NCI-H2081 (cell line): ENCODE data around the gene CBFB.
"Not testable (repeated sequence)": the region's sequence is repeated elsewhere in the genome, so short reads cannot be mapped to it uniquely, and the experiment has no call there.

Source experiments
- DNase-seq, 2 experiments: peaks; one replicate each; lab custom pipeline; 2025; lab: John Stamatoyannopoulos, UW

CBFB gene

DNA sequence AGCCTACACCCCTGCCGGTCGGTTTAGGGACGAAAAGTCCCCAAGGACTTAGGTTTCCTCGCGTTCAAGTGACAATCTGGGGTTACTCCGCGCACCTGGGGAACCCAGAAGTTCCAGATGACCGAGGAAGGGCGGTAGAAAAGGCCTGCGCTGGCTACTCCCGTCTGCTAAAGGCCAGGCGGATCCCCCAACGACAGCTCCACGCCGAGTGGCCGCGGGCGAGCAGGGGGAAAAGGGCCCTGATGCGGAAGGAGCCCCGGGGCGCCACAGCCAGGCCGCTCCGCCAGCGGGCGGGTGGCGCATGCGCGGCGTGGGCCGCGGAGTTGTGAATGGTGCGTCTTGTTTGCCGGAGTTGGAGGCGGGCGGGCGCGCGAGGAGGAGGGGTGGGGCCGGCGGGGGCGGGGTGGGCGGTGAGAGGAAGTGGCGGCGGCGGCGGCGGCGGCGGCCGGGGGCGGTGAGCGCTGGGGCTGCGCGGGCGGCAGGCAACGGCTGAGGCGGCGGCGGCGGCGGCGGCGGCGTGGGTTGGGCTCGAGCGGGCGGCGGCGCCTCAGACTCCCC lies at the start of gene CBFB:
Gene CBFB (plus strand): TSS at position 454 of the 558 bp plus-strand sequence. CDS start 259 bp downstream, outside the sequence.
- DNase-seq = peak; percentile 78 to 88

DNA sequence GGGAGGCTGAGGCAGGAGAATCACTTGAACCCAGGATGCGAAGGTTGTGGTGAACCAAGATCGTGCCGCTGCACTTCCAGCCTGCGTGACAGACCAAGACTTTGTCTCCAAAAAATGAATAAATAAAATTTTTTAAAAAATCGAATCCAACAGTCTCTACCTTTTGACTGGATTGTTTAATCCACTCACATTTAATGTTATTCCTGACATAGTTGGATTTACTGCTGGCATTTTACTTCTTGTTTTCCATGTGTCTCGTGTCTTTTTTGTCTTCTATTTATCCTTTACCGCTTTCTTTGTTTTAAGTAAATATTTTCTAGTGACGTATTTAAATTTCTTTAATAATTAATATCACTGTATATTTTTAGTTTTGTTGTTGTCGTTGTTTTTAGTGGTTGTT lies 45.9 kb upstream of the CBFB start:
- no peak for DNase-seq

DNA sequence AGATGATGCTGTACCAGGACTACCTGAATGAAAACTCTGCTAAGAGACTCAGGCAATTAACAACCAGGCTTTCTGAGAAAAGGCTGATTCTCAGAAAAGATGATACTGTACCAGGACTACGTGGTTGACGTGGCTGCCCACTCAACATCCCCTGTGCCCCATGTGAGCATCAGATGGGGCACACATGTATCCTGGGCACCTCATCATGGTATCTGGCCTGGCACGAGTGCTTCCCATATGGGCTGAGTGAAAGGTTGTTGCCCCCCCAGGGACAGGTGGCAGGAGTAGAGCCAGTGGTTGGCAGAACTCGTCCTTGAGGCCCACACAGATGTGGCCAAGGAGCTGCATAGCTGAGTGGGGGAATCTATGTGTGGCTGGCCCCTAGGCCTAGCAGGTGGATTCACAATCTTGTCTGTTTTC lies 44.0 kb upstream of the CBFB start:
- DNase-seq = no peak

DNA sequence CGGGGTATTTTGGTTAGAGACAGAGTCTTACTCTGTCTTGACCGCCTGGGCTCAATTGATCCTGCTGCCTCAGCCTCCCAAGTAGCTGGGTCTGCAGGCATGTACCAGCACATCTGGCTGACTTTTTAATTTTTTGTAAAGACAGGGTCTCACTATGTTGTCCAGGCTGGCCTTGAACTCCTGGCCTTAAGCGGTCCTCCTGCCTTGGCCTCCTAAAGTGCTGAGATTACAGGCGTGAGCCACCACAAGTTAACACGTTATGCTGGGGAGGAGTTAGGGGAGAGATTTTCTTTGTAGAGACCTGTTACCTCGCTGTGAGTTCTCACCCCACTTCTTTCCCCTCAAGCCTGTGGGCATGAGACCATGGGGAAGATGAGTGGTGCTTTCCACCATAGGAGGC lies 42.4 kb upstream of the CBFB start:
- DNase-seq = no peak

DNA sequence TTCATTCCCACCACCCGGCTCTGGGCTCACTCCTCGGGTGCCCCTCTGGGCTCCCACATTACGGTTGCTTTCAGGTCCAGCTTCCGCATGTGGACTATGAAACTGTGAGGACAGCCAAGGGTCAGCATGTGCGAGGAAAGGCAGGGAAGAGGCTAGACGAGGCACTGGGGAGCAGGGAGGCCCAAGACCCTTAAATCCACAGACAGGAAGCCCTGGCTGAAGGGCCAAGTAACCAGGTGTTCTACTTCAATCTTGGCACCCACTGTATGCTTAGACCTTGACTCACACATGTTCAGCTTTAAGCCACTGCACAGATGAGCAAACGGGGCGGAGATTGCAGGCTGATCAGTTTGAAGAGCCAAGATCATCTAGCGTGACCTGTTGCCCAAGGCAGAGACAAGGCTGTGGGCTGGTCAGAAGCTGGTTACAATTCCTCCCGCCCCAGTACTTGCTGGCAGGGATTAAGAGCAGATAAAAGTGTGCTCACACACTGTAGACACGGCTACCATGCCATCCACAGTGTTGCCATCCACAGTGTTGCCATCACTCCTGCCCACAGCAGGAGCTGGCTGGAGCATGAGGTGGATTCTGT lies 40.7 kb upstream of the CBFB start, which contains the start of gene CES4A:
Gene CES4A (plus strand): TSS at position 393 of the 592 bp plus-strand sequence. CDS start 184 bp downstream, at position 577.
- no peak for DNase-seq

DNA sequence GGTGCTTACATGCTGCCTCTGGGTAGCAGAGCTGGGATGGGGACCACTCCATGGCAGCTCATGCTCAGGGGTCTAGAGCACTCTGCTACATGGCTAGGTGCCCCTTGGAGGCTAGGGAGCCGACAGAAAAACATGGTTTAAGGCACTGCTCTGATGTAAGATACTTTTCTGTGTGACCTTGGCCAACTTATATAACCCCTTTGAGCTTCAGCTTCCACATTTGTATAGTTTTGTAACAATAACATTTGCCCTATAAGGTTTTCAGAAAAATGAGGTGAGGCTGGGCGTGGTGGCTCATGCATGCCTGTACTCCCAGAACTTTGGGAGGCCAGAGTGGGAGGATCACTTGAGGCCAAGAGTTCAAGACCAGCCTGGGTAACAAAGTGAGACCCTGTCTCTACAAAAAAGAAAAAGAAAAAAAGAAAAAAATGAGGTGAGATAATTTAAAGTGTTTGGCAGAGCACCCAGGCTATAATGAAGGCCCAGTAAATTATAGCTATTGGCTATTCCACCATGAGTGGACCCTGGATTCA lies 37.3 kb upstream of the CBFB start:
- DNase-seq = no peak

DNA sequence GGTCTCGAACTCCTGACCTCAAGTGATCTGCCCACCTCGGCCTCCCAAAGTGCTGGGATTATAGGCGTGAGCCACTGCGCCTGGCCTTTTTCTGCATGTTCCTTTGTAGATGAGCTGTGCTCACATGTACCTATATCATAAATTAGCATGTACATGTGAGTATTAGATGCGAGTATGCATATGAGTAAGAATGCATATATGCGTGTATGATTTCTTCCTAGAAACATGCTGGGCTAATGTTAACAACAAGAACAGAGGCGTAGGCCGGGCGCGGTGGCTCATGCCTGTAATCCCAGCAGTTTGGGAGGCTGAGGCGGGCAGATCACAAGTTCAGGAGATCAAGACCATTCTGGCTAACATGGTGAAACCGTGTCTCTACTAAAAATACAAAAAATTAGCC lies 35.4 kb upstream of the CBFB start:
- not testable (repeated sequence) for DNase-seq

DNA sequence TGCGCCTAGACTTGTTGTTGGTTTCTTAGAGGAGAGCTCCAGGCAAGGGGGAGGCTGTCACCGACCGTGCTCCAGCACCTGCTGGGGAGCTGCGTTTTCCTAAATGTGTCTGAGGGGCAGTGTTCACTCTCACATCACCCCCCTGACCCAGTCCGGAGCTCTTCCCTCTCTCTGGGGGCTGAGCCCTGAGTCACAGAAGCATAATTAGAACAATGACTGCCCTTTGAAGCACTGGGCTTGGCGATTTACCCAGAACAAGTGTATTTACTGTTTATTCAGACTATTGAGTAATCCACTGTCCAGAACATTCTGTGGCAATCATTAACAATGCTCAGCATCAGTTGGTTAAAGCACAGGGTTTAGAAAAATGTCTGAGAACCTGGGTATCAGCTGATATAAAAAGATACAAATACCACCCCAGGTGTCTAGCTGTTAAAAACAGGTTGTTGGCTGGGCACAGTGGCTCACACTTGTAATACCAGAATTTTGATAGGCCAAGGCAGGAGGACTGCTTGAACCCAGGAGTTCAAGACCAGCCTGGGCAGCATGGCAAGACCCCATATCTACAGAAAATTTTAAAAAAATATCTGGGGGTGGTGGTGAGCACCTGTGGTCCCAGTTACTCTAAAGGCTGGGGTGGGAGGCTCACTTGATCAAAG lies 32.5 kb upstream of the CBFB start:
- no peak for DNase-seq

DNA sequence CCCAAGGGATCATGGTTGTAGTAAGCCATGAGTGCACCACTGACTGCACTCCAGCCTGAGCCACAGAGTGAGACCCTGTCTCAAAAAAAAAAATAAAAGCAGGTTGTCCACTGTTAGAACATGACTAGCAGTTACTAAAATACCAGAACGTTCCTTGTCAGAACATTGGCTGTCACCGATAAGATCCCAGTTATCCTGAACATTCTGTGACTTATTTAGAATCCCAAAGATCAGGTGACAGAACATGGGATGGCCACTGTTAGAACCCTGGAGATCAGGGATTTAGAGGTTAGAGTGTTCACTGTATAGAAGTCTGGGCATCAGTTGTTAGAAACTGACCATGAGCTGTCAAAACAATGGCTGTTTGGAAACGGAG lies 32.0 kb upstream of the CBFB start:
- no peak for DNase-seq

DNA sequence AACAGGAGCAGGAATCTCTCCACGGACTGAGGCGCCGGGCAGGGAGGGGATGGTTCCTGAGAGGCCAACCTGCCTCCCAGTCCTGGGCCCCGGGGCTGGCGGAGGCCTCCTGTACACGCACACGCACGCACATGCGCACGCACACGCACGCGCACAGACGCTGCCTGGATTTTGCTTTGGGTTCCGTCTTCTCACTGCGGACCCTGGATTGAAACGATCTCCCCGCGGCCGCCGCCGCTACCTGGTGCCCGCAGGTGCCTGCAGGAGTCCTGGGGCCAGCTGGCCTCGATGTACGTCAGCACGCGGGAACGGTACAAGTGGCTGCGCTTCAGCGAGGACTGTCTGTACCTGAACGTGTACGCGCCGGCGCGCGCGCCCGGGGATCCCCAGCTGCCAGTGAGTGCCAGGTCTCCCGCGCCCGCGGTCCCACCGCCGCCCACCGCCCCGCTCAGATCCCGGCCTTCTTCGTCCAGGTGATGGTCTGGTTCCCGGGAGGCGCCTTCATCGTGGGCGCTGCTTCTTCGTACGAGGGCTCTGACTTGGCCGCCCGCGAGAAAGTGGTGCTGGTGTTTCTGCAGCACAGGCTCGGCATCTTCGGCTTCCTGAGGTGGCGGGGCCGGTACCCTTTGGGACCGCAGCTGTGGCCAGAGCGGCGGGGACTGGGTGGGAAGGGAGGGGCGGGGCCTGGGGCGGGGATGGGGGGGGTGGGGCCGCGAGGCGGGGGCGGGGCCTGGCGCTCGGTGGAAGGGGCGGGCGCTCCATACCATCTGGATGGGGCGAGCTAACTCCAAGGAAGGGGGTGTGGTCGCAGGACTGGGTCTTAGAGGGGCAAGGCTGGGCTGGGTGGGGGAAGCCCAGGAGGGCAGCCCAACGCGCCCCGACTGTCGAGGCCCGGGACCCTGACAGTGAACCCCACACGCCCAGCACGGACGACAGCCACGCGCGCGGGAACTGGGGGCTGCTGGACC lies 28.3 kb upstream of the CBFB start:
- peak; percentile 32 to 41 for DNase-seq

DNA sequence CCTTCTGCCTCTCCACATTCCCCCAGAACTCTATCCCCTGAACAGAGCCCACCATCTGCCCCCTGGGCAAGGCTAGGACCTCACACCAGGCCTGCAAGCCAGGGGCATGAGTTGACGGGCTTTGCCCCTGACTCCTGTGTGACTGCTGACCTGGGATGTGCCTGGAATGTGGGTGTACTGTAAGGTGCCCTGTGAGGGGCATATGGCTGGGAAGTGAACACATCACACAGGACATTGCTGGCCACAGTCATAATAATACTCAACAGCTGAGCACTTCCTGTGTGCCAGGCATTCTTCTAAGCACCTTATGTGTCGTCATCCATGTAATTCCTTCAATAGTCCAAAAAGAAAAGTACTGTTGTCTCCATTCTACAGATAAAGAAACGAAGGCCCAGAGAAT lies 27.2 kb upstream of the CBFB start:
- no peak for DNase-seq

DNA sequence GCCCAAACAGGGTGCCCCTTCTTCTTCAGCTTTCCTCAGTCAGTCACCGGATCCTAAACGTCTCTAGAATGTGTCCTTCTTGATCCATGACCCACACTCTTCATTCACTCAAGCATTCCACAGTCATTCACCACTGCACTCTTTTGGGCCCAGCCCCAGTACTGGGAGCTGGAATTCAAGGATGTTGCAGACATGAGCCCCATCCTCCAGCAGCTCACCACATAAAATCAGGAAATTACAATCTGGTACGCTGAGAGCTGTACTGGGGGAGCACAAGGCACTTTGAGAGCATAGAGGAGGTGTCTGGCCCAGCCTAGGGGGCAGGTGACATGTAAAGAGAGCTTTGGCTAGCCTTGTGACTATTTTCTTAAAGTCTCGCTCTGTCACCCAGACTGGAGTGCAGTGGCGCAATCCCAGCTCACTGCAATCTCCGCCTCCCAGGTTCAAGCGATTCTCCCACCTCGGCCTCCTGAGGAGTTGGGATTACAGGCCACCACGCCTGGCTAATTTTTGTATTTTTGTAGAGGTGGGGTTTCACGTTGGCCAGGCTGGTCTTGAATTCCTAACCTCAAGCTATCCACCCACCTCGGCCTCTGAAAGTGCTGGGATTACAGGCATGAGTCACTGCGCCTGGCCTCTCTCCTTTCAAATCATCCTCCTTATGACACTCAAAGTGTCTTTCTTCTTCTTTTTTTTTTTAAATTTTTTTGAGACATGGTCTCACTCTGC lies 21.9 kb upstream of the CBFB start:
- no peak for DNase-seq

DNA sequence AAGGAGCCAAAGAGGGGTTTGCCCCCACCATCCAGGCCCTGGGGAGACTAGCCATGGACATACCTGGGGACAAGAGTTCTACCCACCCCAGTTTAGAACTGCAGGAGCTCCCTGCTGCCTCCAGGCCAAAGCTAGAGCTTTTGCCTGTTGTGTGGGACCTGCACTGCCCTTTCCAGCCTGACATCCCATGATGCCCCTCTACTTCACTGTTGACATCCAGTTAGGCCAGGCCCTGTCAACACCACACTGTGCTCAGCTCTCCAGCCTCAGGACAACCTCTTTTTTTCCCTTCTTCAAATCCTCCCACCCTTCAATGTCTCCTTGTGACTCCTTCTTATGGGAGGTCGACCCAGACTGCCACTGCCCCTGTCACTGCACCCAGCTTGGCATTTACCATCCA lies 19.8 kb upstream of the CBFB start:
- DNase-seq = no peak

DNA sequence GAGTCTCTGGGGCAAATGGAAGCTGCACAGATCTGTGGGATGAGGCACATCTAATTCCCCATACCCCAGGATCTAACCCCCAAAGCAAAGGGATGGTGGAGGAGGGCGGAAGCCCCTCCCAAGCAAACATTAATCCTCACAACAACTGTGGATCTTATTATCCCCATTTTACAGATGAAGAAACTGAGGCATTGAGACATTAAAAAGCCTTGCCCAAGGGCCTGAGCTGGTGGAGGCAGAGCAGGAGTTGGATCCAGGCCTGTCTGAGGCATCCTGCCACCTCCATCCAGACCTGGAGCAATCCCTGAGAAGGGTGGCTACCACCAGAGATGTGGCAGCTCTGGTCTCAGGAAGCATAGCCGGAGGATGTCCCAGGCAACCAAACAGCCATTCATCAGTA lies 17.7 kb upstream of the CBFB start:
- DNase-seq = no peak

DNA sequence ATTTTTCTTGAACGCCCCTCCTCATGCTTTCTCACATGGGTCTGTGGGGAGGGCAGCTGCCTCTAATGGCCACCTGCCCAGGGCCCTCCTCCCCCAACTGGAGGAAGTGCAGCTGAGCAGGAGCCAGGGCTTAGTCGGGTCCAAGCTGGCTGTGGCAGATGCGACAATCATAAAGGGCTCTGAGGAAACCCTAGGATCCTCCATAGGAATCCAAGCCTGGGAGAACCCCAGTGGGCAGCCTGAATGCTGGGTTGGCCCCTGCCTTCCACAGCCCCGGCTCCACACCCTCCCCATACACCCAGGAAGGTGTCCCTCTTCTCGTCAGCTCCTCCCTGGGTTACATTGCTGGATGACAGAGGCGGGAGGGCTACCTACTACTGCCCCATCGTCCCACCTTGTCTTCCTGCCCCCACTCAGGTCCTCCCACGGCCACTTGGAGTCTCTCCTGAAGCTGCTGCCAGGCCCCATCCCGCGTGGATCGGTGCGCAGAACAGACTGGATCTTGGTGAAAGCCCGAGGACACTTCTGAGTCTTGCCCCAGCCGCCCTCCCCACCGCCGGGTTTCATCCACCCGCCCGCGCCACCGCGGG lies 15.6 kb upstream of the CBFB start:
- DNase-seq = no peak

DNA sequence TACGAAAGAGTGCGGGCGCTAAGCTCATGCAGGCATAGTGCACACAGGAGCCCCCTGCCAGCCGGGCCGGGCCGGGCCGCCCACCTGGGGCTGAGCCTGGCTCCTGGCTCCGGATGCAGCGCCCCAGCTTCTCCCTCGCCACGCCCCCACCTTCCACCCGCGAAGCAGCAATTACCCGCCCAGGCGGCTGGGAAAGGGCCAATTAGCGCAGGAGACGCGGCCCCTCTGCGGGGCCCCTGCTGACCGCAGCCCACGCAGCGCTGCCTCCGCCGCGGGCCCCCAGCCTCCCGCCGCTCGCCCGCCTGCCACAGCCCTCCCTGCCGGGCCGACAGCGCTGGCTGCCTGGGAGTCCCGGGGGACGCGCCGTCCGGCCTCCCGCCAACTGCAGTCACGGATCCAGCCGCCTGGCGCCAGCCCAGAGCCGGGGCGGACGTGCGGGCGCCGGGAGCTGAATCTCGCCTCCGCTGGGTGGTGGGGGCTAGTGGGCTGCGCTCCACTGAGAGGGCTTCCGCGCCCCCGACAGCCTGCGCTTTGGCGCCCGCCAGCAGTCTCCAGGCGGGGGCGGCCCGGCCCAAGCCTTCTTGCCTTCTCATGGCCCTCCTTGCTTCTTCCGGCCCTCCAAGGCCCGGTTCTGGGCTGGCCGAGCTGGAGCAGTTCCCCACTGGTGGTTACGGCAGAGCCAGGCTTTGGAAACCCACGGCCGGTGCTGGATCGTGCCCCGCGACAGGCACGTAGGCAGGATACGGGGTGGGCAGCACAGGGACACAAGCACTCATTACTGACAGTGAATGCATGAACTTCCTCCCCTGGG lies 14.9 kb upstream of the CBFB start:
- peak; percentile 57 to 79 for DNase-seq

DNA sequence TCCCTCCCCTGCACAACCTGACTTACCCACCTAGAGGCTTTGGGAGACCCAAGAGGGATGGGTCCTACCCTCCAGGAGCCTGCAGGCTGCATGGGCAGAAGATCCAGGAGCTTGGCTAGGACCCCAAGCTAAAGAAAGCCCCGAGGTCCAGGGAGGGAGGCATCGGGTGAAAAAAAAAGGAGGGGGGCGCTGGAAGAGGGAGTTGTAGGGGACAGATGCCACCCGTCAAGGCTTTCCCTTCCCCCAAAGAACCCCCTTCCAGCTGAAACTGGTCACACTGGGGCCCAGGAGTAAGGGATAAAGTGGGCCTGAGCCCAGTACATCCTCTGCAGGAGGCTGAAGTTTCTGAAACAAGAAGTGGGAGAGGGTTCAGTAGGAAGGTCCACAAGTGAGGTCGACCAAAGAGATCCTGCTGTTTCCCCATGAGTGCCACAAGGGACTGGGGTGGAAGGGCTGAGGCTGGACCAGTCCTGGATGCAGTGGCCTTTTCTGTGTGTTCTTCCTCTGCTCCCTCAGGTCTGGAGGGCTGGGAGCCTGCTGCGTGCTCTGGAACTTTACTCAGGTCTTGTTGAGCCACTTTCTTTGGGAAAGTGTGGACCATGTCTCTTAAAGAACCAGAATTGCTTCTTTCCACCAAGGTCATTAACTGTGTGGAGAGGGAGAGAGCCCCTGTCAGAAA lies 14.2 kb upstream of the CBFB start:
- DNase-seq = no peak

DNA sequence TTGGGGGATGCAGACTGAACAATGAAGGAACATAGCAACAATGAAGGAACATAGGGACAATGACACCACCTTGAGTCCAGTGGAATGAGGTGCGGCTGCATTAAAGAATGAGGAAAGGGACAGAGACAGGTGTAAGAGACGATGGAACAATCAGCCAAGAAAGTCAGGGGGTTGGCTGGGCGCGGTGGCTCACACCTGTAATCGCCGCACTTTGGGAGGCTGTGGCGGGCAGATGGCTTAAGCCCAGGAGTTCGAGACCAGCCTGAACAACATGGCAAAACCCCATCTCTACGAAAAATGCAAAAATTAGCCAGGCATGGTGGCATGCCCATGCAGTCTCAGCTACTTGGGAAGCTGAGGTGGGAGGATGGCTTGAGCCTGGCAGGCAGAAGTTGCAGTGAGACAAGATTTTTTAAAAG lies 13.6 kb upstream of the CBFB start:
- no peak for DNase-seq

DNA sequence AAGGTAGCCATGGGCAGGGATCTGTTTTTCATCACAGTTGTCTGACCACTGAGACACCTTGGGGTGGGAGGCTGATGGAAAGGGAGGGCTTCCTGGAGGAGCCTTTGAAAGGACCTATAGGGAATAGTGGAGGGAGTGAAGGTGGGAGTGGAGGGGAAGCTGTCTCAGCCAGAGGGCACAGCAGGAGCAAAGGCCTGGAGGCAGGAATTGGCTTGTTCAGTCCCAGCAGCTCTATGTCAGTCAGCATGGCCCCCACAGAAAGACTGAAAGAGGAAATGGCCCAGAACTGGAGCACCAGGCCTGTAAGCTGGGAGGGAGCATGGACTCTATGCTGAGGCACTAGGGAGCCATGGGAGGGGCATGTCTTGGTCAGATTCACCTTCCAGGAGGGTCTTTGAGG lies 12.8 kb upstream of the CBFB start:
- DNase-seq = no peak
